BJ (cell line): ENCODE measurements around the gene DYNLT2. TPM values are rescaled to one million over a fixed set of nuclear protein-coding genes. Genes with fewer than 3 reads are reported as not detected.

Experiments
- CTCF ChIA-PET: fragments of 350-600 bp; formaldehyde crosslinking; extraction: SDS; loops from one replicate; lab custom pipeline; 2021; ENCODE audit warnings: antibody characterized with exemption, inconsistent platforms; lab: Yijun Ruan, JAX
- POLR2A ChIA-PET: fragments of 300-600 bp; sonication (Branson Sonifier 250); formaldehyde crosslinking; extraction: SDS; loops from one replicate; lab custom pipeline; 2021; ENCODE audit warnings: antibody characterized with exemption; lab: Charles Lee
- DNase-seq: peaks from one replicate; pipeline ENCODE4 v3.0.0-alpha.2; 2011; ENCODE audit warnings: low read depth
- H3K27me3 ChIP-seq: 2 replicates; pipeline ENCODE4 v1.6.0; 2011; ENCODE audit warnings: low read length; ENCODE audit not compliant: control insufficient read depth, insufficient read depth
- H3K36me3 ChIP-seq: 2 replicates; pipeline ENCODE4 v1.5.1; 2011; ENCODE audit warnings: low read length; ENCODE audit not compliant: control insufficient read depth, insufficient read depth
- H3K4me3 ChIP-seq: 2 replicates; pipeline ENCODE4 v1.5.1; 2011; ENCODE audit warnings: low read depth, mild to moderate bottlenecking, control low read depth, low read length
- polyA plus RNA-seq: library from polyadenylated mRNA; depleted of rRNA; stranded (reverse); fragments of >200 nt; gene quantifications from 2 replicates; pipeline ENCODE4 v1.2.3, GENCODE V29; 2011
- TF ChIP-seq, protein P1 (sequence below): IDR thresholded peaks from 2 replicates; pipeline ENCODE4 v1.5.1; 2011; ENCODE audit warnings: low read depth, mild to moderate bottlenecking, control low read depth, inconsistent platforms, low read length, moderate library complexity; ENCODE audit not compliant: insufficient read depth

The DYNLT2 gene
- polyA plus RNA-seq, 1 experiment = 0.32 TPM

DNA sequence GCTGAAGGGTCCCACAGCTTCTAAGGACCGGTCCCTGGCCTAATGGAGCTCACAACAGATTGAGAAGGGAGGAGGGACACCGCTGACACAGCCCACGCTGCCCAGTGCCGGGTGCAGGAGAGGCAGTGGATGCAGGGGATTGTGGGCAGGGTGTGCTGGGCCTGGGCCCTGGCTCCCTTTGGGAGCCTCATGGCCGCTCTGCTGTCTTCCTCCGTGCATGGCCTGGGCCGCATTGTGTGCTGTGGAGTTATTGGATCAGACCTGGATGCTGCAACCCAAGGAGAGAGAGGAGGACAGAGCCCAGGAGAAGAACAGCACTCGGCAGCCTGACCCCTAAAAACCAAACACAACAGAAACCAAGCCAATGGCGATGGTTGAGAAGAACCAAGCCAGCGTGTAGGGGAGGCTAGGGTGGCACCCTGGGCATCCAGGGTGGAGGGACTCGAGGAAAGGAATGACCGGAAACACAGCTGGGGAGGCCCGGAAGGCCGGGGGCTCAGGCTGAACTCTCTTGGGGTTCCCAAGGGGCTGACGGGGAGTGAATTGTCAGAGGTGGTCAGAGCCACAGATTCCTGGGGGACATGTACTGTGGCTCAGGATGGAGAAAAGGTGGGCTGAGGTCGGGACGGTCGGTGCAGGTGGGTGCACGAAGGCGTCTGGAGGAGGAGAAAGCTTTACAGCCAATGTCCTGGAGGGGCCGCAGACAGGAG lies 41.1 kb upstream of the DYNLT2 start:
- TF ChIP-seq, protein P1, sequence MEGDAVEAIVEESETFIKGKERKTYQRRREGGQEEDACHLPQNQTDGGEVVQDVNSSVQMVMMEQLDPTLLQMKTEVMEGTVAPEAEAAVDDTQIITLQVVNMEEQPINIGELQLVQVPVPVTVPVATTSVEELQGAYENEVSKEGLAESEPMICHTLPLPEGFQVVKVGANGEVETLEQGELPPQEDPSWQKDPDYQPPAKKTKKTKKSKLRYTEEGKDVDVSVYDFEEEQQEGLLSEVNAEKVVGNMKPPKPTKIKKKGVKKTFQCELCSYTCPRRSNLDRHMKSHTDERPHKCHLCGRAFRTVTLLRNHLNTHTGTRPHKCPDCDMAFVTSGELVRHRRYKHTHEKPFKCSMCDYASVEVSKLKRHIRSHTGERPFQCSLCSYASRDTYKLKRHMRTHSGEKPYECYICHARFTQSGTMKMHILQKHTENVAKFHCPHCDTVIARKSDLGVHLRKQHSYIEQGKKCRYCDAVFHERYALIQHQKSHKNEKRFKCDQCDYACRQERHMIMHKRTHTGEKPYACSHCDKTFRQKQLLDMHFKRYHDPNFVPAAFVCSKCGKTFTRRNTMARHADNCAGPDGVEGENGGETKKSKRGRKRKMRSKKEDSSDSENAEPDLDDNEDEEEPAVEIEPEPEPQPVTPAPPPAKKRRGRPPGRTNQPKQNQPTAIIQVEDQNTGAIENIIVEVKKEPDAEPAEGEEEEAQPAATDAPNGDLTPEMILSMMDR = no peak
- Histone ChIP-seq H3K27me3 (peaks cover 1% of the 10 kb centered on the region; the same call in 1 of the 2 replicates), H3K4me3 (no peak overlapping the region), H3K36me3 (no peaks in the 10 kb centered on the region)
- DNase-seq = no peak
- ChIA-PET CTCF (interaction anchor here (1.0 to 1.1 kb wide), 2 partner anchors 39 to 737 kb away, joined by 3 read pairs; no protein-coding TSS in a partner anchor), POLR2A (no interaction called here)

DNA sequence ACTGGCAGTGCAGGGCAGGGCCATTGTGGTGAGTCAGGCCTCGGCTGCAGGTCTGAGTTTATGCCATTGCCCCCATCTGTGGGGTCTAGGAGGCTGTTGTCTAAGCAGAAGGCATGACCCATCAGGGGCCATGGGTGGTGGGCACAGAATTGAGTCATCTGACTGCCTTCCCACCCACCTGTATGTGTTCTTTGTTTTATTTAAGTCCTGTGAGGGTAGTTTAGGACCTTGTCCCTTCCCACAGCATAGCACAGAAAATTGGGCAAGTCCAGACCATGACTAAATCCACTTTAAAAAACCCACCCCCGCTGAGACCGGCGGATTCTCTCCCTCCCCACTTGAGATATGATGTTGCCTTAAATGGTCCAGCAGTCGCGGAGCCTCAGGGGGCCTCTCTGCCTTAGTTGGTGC lies 40.4 kb upstream of the DYNLT2 start:
- Histone ChIP-seq H3K36me3 (no peaks in the 10 kb centered on the region), H3K27me3 (peaks cover 1% of the 10 kb centered on the region; the same call in 1 of the 2 replicates), H3K4me3 (no peak overlapping the region)
- TF ChIP-seq, protein P1 = no peak
- ChIA-PET CTCF (interaction anchor here (2.2 to 3.5 kb wide), 3 partner anchors 11 to 40 kb away, joined by 7 to 39 read pairs (median 15); no protein-coding TSS in a partner anchor), POLR2A (no interaction called here)
- no peak for DNase-seq

DNA sequence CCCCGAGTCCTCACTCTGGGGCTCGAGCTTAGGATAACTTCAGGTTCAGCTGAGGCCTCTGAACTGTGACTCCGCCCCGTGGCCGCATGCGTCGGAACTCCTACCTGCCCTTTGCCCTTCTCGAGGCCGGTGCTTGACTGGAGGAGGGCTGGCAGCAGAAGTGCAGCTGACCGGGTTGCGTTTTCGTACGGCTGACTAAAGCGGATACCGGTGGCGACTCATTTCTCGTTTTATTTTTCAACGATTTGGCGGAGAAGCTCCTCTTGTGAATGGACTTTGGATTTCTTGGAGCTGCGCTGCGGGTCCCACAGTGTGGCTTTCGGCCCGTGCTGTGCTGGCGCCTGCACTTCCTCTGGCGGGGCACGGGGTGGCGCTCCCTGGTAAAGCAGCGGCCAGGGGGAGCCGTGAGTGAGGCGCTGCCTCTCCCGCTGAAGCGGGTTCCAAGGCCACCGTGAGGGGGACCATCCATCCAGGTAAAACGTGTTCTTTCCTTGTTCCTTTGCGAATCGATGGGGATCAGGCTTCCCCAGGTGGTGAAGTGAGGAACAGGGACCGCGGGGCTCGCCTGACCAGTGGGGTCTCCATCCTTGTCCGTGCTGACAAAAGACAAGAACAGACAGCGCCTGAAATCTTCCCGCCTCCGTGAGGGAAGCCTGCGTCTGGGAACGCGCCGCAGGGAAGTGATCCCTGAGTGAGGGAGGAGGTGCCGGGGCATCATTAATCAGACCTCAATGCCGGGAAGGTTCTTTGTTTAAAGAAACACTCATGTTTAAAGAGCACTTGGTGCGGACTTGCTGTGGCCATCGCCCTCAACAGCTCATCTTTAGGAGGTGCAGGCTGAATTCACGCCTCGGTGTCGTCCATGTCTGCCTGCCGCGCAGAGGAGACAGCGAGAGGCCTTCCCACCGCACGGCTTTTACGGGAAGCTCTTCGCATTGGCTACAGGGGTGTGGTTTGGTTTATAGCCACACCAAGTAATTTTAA lies 38.9 kb upstream of the DYNLT2 start:
- peaks cover 1% of the 10 kb centered on the region; the same call in 1 of the 2 replicates for H3K27me3 ChIP-seq
- H3K4me3 ChIP-seq = peak overlapping the region; percentile 45
- TF ChIP-seq, protein P1 = peak; percentile 99
- no peaks in the 10 kb centered on the region for H3K36me3 ChIP-seq
- CTCF ChIA-PET = interaction anchor here (0.6 to 3.5 kb wide), 37 partner anchors 10 to 939 kb away, joined by 3 to 52 read pairs (median 4); partner anchors contain the start of genes C6orf120 and WDR27
- peak; percentile 21 for DNase-seq
- POLR2A ChIA-PET = no interaction called here

DNA sequence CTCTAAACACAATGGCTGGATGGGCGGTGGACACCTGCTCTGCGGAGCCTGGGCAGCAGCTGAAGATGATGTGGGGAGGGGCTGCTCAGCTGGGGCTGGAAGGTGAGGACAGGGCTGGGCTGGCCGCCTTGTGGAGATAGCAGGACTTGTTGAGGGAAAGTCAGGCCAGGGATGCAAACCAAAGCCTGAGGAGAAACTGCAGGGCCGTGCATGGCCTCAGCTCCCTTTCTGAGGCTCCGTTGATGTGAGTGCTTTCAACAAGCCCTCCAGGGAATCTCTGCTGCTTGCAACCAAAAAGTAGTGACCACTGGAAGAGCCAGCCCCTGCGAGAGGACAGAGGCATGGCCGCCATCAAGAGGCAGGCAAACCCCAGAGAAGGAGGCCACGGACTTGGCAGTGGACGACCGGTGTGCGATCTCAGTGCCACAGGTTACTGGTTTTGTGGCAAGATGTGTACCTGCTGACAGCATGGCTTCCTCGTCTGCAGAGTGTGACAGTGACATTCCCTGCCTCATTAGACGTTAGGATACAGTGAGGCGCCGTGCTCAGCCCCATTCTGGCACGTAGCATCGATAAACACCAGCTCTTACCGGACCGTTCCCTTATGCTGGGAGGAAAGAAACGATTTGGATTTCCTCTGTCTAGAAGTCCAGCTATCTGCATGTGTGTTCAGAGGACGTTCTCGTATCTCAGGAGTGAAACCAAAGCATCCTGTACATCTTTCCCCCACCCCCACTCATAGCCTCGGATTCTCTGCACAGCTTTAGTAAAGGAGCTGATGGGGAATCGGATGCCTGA lies 38.0 kb upstream of the DYNLT2 start:
- DNase-seq = no peak
- ChIA-PET POLR2A (no interaction called here), CTCF (interaction anchor here (0.6 to 3.5 kb wide), 24 partner anchors 9 to 766 kb away, joined by 3 to 52 read pairs (median 4); no protein-coding TSS in a partner anchor)
- TF ChIP-seq, protein P1 = no peak
- Histone ChIP-seq H3K36me3 (no peaks in the 10 kb centered on the region), H3K4me3 (peak overlapping the region; percentile 45), H3K27me3 (no peaks in the 10 kb centered on the region)
